Epithelial cell of proximal tubule (primary cell): ENCODE data around the gene ZNF555. TPM values are rescaled to one million over a fixed set of nuclear protein-coding genes. Genes with fewer than 3 reads are reported as not detected.

ENCODE experiments used
- DNase-seq: peaks from one replicate; pipeline ENCODE4 v3.0.0-alpha.2; 2011; ENCODE audit warnings: low read depth
- H3K4me3 ChIP-seq: 2 replicates; pipeline ENCODE4 v1.5.1; 2011; ENCODE audit warnings: low read depth, mild to moderate bottlenecking, low read length
- total RNA-seq: library from RNA; depleted of rRNA; stranded (reverse); fragments of >200 nt; gene quantifications from 2 replicates; pipeline ENCODE4 v1.2.3, GENCODE V29; 2015
- TF ChIP-seq, protein P1 (sequence below): conservative IDR thresholded peaks from 2 replicates; pipeline ENCODE4 v1.5.1; 2012; ENCODE audit warnings: low read depth, mild to moderate bottlenecking, low read length

The ZNF555 gene
- total RNA-seq, 1 donor from 2014 or later, result 2.9 TPM

DNA sequence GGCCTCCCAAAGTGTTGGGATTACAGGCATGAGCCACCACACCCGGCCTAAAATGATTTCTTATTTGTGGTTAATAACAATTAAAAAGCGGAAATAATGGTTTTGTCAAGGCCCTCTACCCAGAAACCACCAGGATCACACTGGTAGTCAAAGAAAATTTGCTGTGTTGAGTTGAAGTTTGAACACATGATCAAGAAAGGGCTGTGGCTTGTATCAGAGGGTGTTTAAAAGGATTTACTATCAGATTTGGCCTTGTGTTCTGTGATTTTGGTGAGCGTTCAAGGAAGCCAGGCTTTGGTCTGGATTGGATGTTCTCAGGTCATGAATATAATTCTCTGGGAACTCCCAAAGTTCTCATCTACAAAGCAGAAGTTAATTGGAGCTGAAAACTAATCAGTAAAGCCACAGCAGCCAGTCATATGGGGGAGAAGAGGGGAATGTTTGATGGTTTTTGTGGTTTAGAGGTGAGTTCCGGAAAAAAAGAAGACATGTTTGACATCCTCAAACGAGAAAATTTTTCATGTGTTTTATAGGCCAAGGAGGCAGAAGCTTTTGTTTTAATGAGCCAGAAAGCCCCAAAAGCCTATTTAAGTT, 15.3 kb downstream of the ZNF555 start:
- no peak for DNase-seq
- TF ChIP-seq, protein P1, sequence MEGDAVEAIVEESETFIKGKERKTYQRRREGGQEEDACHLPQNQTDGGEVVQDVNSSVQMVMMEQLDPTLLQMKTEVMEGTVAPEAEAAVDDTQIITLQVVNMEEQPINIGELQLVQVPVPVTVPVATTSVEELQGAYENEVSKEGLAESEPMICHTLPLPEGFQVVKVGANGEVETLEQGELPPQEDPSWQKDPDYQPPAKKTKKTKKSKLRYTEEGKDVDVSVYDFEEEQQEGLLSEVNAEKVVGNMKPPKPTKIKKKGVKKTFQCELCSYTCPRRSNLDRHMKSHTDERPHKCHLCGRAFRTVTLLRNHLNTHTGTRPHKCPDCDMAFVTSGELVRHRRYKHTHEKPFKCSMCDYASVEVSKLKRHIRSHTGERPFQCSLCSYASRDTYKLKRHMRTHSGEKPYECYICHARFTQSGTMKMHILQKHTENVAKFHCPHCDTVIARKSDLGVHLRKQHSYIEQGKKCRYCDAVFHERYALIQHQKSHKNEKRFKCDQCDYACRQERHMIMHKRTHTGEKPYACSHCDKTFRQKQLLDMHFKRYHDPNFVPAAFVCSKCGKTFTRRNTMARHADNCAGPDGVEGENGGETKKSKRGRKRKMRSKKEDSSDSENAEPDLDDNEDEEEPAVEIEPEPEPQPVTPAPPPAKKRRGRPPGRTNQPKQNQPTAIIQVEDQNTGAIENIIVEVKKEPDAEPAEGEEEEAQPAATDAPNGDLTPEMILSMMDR, result no peak
- no peak overlapping the region for H3K4me3 ChIP-seq

DNA sequence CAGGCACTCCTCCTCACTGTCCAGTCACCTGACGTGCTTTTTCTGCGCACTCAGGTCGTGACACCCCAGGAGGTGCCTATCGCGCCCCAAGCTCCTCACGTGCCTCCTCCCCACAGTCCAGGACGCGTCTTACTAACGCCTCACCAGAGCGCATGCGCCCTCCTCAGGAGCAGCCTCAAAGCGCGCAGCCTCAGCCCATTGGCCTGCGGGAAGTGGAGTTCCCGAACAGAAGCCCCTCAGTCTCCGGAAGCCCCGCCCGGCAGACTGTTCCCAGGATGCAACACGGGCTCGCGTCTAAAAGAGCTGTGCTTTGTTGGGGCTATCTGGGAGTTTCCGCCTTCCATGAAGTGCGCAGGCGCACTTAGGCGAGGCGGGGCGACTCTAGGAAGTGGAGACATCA, 17.6 kb downstream of the ZNF555 start:
- no peak for DNase-seq
- H3K4me3 ChIP-seq, result no peak overlapping the region

DNA sequence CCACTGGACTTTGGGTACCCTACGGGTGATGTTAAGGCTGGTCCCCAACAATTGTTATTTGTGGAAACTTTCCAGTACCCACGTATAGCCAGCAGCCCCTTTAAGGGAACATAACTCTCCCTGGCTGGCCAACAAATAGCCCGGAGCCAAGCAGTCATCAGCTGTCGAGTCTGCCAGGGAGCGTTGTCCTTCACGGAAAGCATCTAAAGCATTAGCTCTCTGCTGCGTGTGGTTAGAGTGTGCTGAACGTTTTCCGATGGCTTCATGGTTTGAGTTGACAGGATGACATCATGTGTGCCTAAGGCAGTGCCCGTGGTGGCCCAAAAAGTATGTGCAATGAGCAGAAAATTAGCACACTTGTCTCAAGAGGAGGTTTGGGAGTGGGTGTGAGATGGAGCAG, 22.5 kb downstream of the ZNF555 start:
- no peak overlapping the region for H3K4me3 ChIP-seq
- TF ChIP-seq, protein P1, result no peak
- DNase-seq, result no peak

More for the DNA sequence above, 17.6 kb downstream of the ZNF555 start:
- TF ChIP-seq, protein P1, result no peak

DNA sequence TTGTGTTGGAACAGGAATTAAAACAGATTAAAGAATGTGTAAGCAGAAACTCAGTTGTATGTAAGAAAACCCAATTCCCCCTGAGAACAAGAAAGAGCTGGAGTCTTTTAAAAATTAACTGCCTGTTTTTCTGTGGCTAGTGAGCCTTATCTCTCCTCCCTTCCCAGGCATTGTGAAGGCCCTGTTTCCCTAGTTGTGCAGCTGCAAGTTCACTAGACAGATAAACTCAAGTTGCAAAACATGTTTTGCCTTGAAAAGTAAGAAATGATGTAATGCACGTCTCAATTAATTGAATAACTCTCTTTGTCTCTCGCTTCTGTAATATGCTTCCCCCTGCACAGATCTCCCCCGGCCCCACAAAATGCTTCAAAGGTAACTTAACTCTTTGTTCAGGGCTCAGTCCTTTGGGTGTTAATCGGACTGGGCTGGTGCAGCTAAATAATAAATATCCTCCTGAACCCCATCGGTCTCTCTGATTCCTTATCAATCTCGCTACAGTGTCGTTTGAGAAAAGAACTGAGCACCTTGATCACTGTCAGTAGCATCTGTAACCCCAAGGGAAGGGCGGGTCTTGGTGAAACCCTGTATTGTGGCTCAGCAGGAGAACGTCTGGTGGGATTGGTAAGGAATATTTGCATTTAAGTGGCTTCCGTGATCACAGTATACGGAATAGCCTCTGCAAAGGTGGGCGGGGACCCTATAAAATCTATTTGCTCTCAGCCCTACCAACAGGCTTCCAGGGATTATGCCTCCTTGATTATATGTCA, 24.2 kb downstream of the ZNF555 start:
- peak; percentile 33 for DNase-seq
- TF ChIP-seq, protein P1, result no peak
- no peak overlapping the region for H3K4me3 ChIP-seq

DNA sequence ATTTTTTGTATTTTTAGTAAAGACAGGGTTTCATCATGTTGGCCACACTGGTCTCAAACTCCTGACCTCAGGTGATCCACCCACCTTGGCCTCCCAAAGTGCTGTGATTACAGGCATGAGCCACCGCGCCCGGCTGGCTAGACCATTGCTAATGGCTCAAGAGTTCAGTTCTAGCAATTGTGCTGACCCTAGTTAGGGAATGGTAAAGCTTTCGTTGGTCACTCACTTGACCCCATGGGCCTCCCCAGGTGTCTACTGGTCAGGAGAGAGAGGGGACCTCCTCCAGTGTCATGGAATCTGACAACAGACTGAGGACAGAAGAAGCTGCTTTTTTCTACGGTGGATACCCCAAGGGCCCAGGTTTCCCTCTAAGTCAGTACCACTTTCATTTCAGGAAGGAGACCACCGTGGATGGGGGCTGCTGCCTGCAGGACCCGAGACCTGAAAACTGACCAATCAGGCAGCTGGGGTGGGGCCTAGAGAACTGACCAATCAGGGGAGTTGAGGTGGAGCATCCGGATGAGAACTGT, 25.3 kb downstream of the ZNF555 start:
- TF ChIP-seq, protein P1, result no peak
- peak overlapping the region; percentile 20 for H3K4me3 ChIP-seq
- DNase-seq, result no peak

DNA sequence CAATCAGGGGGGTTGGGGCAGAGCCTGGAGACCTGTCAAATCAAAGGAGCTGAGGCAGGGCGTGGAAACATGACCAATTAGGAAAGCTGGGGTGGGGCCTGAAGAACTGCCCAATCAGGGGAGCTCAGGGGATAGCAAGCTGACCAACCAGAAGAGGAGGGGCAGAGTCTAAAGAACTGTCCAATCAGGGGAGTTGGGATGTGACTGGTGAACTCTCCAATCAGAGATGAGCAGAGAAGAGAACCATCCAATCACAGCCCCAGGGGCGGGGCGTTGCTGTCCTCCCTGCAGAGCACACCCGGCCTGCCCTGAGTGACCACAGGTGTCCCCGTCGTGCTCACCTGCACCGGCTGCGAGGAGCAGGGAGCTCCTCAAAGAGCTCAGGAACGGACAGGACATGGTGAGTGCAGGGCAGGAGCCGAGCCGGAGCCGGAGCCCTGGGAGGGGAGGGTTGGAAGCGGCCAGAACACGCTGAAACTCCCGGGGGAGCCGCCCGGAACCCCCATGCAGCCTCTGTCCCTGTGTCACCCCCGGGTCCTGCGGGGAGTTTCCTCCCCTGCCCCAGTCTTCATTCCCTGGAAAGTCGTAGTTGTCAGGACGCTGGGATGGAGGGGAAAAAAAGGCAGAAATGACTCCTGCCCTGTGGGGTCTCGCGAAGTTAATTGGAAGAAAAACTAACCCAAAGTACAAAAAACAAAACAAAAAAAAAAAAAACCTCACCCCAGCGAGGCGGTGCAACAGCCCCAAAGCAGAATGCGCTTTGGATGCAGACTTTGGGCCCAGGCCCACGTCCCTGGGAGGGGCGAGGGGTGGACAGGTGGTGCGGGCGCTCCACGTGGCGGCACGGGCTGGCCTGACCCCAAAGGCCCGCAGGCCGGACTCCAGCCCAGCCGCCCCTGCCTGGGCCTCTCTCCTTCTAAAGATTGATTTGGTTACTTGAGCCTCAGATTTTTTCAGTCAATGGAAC, 26.0 kb downstream of the ZNF555 start, which contains the start of gene ZNF556:
TSS of gene ZNF556 (plus strand) at position 311 of the 967 bp plus-strand sequence. CDS start at position 398, 87 bp downstream.
- peak within 1 kb of the TSS; percentile 51 for H3K4me3 ChIP-seq
- TF ChIP-seq, protein P1, result no peak
- DNase-seq, result peak; percentile 61
